GM19467 (cell line): Measurements from ENCODE around the gene RHOV.
A peak's percentile ranks its signal among the peaks of the same experiment; 100 is the strongest.

Source experiments
- ATAC-seq: cut with Tn5 transposase; IDR thresholded peaks from one replicate; pipeline ENCODE4 v1.9.1; 2021; ENCODE audit warnings: mild to moderate bottlenecking, moderate library complexity; ENCODE audit not compliant: unreplicated experiment

RHOV gene

GRCh38 chr15:40873694-40874561 lies at the start of gene RHOV:
TSS of gene RHOV (minus strand) at chr15:40874234. CDS start at chr15:40874139, 95 bp downstream.
- peak; percentile 43 for ATAC-seq

GRCh38 chr15:40923551-40923950 lies 49.5 kb upstream of the RHOV start:
- ATAC-seq: no peak

- ATAC-seq: no peak
Observed at GRCh38 chr15:40922608-40923005, 48.6 kb upstream of the RHOV start.

GRCh38 chr15:40921949-40922607 lies 48.0 kb upstream of the RHOV start:
- no peak for ATAC-seq

- no peak for ATAC-seq
Observed at GRCh38 chr15:40918799-40919392, 44.9 kb upstream of the RHOV start.

- ATAC-seq: no peak
Observed at GRCh38 chr15:40918146-40918798, 44.2 kb upstream of the RHOV start.

GRCh38 chr15:40917585-40917984 lies 43.6 kb upstream of the RHOV start:
- ATAC-seq: no peak

- no peak for ATAC-seq
Observed at GRCh38 chr15:40915679-40916078, 41.6 kb upstream of the RHOV start.

GRCh38 chr15:40915116-40915661 lies 41.2 kb upstream of the RHOV start:
- ATAC-seq: no peak

- ATAC-seq: no peak
Observed at GRCh38 chr15:40914486-40914885, 40.5 kb upstream of the RHOV start.

- ATAC-seq: no peak
Observed at GRCh38 chr15:40914013-40914412, 40.0 kb upstream of the RHOV start.

GRCh38 chr15:40912478-40912877 lies 38.4 kb upstream of the RHOV start:
- no peak for ATAC-seq

- no peak for ATAC-seq
Observed at GRCh38 chr15:40911693-40912092, 37.7 kb upstream of the RHOV start.

- no peak for ATAC-seq
Observed at GRCh38 chr15:40911141-40911540, 37.1 kb upstream of the RHOV start.

GRCh38 chr15:40909662-40910630 lies 35.9 kb upstream of the RHOV start:
- ATAC-seq: no peak

- no peak for ATAC-seq
Observed at GRCh38 chr15:40908095-40908494, 34.1 kb upstream of the RHOV start.

GRCh38 chr15:40906991-40907802 lies 33.2 kb upstream of the RHOV start:
- peak; percentile 8 for ATAC-seq

- ATAC-seq: peak; percentile 50
Observed at GRCh38 chr15:40906091-40906990, 32.3 kb upstream of the RHOV start.
